ENCODE data around the gene LBX2. TPM values are rescaled to one million over a fixed set of nuclear protein-coding genes. Genes with fewer than 3 reads are reported as not detected.

LBX2 gene
- total and polyA plus RNA-seq, 4 donors = 0.33 to 0.69 TPM; not detected in 2

- H3K36me3 ChIP-seq (ENCODE audit: control insufficient read depth, insufficient read depth, low read length) = no peaks in the 10 kb centered on the region
- H3K4me1 ChIP-seq (ENCODE audit: control insufficient read depth, insufficient read depth, low read length) = peaks cover 29% of the 10 kb centered on the region
- H3K4me3 ChIP-seq (ENCODE audit: low read depth, low read length) = no peak within 1 kb of the TSS
- peaks cover 98% of the 10 kb centered on the region for H3K27me3 ChIP-seq (ENCODE audit: control insufficient read depth, insufficient read depth, low read length)
- no peaks in the 10 kb centered on the region for H3K9me3 ChIP-seq (ENCODE audit: control insufficient read depth, insufficient read depth, low read length)
- WGBS (ENCODE audit: insufficient coverage) = under 1% methylated on average over 72 of the region's 82 CpGs
- peak in 1 of 6 donors; percentile 24 for DNase-seq (ENCODE audit: low read depth in 4 of 6, low spot score in 6 of 6)
- no peak within 1 kb of the TSS for H3K27ac ChIP-seq (ENCODE audit: low read depth, low read length)
Observed at GRCh38 chr2:74514368-74515270, 15.2 kb upstream of the LBX2 start, which contains the start of gene TLX2. TSS of gene TLX2 (plus strand) at chr2:74514450. CDS start at chr2:74514807, 357 bp downstream.

- 2% methylated on average over 52 of the region's 52 CpGs for WGBS (ENCODE audit: insufficient coverage)
- Histone ChIP-seq H3K27ac (ENCODE audit: low read depth, low read length) (no peak overlapping the region), H3K4me1 (ENCODE audit: control insufficient read depth, insufficient read depth, low read length) (peaks cover 29% of the 10 kb centered on the region), H3K36me3 (ENCODE audit: control insufficient read depth, insufficient read depth, low read length) (no peaks in the 10 kb centered on the region), H3K9me3 (ENCODE audit: control insufficient read depth, insufficient read depth, low read length) (no peaks in the 10 kb centered on the region), H3K4me3 (ENCODE audit: low read depth, low read length) (no peak overlapping the region), H3K27me3 (ENCODE audit: control insufficient read depth, insufficient read depth, low read length) (peaks cover 96% of the 10 kb centered on the region)
- DNase-seq (ENCODE audit: low read depth in 4 of 6, low spot score in 6 of 6) = peak in 2 of 6 donors; percentile 38 to 42
Observed at GRCh38 chr2:74513605-74514367, 14.4 kb upstream of the LBX2 start.

GRCh38 chr2:74512744-74513604 lies 13.6 kb upstream of the LBX2 start:
- H3K9me3 ChIP-seq (ENCODE audit: control insufficient read depth, insufficient read depth, low read length) = no peaks in the 10 kb centered on the region
- peaks cover 34% of the 10 kb centered on the region for H3K4me1 ChIP-seq (ENCODE audit: control insufficient read depth, insufficient read depth, low read length)
- WGBS (ENCODE audit: insufficient coverage) = under 1% methylated on average over 34 of the region's 36 CpGs
- peaks cover 92% of the 10 kb centered on the region for H3K27me3 ChIP-seq (ENCODE audit: control insufficient read depth, insufficient read depth, low read length)
- no peaks in the 10 kb centered on the region for H3K36me3 ChIP-seq (ENCODE audit: control insufficient read depth, insufficient read depth, low read length)
- no peak overlapping the region for H3K27ac ChIP-seq (ENCODE audit: low read depth, low read length)
- DNase-seq (ENCODE audit: low read depth in 4 of 6, low spot score in 6 of 6) = no peak
- no peak overlapping the region for H3K4me3 ChIP-seq (ENCODE audit: low read depth, low read length)

GRCh38 chr2:74511104-74511989 lies 11.9 kb upstream of the LBX2 start:
- no peak overlapping the region for H3K27ac ChIP-seq (ENCODE audit: low read depth, low read length)
- 35% methylated on average over 7 of the region's 11 CpGs for WGBS (ENCODE audit: insufficient coverage)
- H3K9me3 ChIP-seq (ENCODE audit: control insufficient read depth, insufficient read depth, low read length) = no peaks in the 10 kb centered on the region
- H3K4me3 ChIP-seq (ENCODE audit: low read depth, low read length) = no peak overlapping the region
- H3K4me1 ChIP-seq (ENCODE audit: control insufficient read depth, insufficient read depth, low read length) = peaks cover 42% of the 10 kb centered on the region
- no peak for DNase-seq (ENCODE audit: low read depth in 4 of 6, low spot score in 6 of 6)
- H3K27me3 ChIP-seq (ENCODE audit: control insufficient read depth, insufficient read depth, low read length) = peaks cover 81% of the 10 kb centered on the region
- H3K36me3 ChIP-seq (ENCODE audit: control insufficient read depth, insufficient read depth, low read length) = no peaks in the 10 kb centered on the region

GRCh38 chr2:74510272-74510671 lies 10.9 kb upstream of the LBX2 start:
- Histone ChIP-seq H3K4me1 (ENCODE audit: control insufficient read depth, insufficient read depth, low read length) (peaks cover 42% of the 10 kb centered on the region), H3K4me3 (ENCODE audit: low read depth, low read length) (no peak overlapping the region), H3K27ac (ENCODE audit: low read depth, low read length) (no peak overlapping the region), H3K36me3 (ENCODE audit: control insufficient read depth, insufficient read depth, low read length) (peaks cover 9% of the 10 kb centered on the region), H3K27me3 (ENCODE audit: control insufficient read depth, insufficient read depth, low read length) (peaks cover 79% of the 10 kb centered on the region), H3K9me3 (ENCODE audit: control insufficient read depth, insufficient read depth, low read length) (no peaks in the 10 kb centered on the region)
- WGBS (ENCODE audit: insufficient coverage) = 84% methylated on average over 4 of the region's 4 CpGs
- no peak for DNase-seq (ENCODE audit: low read depth in 4 of 6, low spot score in 6 of 6)

GRCh38 chr2:74507926-74508520 lies 8.6 kb upstream of the LBX2 start:
- WGBS (ENCODE audit: insufficient coverage) = 1% methylated on average over 29 of the region's 38 CpGs
- H3K27ac ChIP-seq (ENCODE audit: low read depth, low read length) = peak overlapping the region; percentile 100
- peaks cover 79% of the 10 kb centered on the region for H3K27me3 ChIP-seq (ENCODE audit: control insufficient read depth, insufficient read depth, low read length)
- H3K9me3 ChIP-seq (ENCODE audit: control insufficient read depth, insufficient read depth, low read length) = no peaks in the 10 kb centered on the region
- DNase-seq (ENCODE audit: low read depth in 4 of 6, low spot score in 6 of 6) = peak in 1 of 6 donors; percentile 69
- H3K4me1 ChIP-seq (ENCODE audit: control insufficient read depth, insufficient read depth, low read length) = peaks cover 42% of the 10 kb centered on the region
- H3K4me3 ChIP-seq (ENCODE audit: low read depth, low read length) = peak overlapping the region; percentile 100
- peaks cover 15% of the 10 kb centered on the region for H3K36me3 ChIP-seq (ENCODE audit: control insufficient read depth, insufficient read depth, low read length)

GRCh38 chr2:74507145-74507925 lies 7.9 kb upstream of the LBX2 start, which contains the start of gene PCGF1:
TSS of gene PCGF1 (minus strand) at chr2:74507695. CDS start at chr2:74507668, 27 bp downstream.
- peak within 1 kb of the TSS; percentile 100 for H3K27ac ChIP-seq (ENCODE audit: low read depth, low read length)
- H3K9me3 ChIP-seq (ENCODE audit: control insufficient read depth, insufficient read depth, low read length) = no peaks in the 10 kb centered on the region
- peak; percentile 98 to 100 (median 98) for DNase-seq (ENCODE audit: low read depth in 4 of 6, low spot score in 6 of 6)
- H3K36me3 ChIP-seq (ENCODE audit: control insufficient read depth, insufficient read depth, low read length) = peaks cover 15% of the 10 kb centered on the region
- peaks cover 80% of the 10 kb centered on the region for H3K27me3 ChIP-seq (ENCODE audit: control insufficient read depth, insufficient read depth, low read length)
- peaks cover 49% of the 10 kb centered on the region for H3K4me1 ChIP-seq (ENCODE audit: control insufficient read depth, insufficient read depth, low read length)
- peak within 1 kb of the TSS; percentile 100 for H3K4me3 ChIP-seq (ENCODE audit: low read depth, low read length)
- WGBS (ENCODE audit: insufficient coverage) = under 1% methylated on average over 49 of the region's 56 CpGs
